ENCODE results near the gene MAT1A.

The MAT1A gene

DNA sequence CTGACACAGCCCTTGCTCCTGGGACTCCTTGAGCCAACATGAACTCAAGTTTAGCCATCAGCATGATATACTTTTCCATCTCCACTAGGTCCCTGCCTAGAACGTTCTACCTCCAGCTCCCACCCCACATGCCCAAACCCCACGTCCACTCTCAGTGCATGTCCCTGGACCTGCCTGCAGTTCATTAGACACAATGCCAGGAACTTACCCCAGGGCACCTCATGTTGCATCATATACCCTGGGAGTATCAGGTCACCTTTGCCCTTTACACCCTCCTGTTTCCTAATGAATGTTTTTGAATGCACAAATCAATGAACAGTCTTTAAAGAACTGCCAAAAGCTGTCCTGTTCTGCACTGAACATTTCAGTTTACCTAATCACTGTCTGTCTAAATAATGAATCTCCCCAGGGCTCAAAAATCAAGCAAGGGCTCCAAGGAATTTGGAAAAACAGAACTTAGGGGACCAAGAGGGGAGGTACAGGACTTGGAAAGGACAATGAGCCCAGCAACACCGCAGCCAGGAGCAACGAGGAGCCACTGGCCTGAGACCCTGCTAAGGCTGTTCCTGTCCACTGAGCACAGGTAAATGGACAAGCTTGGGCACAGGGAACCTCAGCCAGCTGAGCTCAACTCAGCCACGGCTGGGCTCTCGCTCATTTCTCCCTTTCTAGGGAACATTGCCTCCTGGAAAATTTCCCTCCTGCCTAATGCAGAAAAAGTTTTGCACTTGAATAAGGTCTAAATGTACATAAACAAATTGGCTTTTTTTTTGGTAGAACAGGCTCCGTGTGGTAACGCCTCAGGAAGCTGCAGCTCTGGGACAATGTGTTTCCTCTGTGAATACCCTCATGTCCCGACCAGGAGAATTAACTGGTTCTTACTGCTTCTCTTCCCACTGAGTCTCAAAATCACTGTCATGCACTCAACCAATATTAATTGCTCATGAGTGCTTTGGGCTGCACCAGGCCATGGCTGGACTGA, 7.4 kb downstream of the MAT1A start:
- no peak for DNase-seq

DNA sequence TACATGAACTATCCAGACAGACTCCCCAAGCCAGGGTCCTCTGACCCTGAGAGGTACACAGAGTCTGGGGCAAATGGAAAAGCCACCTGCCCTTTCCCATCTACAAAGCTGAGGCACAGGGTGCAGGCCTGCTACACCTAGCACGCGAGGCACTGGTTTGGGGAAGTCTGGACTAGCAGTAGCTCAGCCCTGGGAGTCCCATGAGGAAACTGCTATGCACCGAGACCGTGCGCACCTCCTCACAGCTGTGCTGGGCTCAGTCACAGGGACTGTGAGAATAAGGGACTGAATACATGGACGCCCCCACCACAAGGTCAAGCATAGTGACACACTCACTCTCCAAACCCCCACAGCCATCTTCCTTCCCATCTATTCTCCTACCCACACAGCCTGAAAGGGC, 8.2 kb downstream of the MAT1A start:
- no peak for DNase-seq

DNA sequence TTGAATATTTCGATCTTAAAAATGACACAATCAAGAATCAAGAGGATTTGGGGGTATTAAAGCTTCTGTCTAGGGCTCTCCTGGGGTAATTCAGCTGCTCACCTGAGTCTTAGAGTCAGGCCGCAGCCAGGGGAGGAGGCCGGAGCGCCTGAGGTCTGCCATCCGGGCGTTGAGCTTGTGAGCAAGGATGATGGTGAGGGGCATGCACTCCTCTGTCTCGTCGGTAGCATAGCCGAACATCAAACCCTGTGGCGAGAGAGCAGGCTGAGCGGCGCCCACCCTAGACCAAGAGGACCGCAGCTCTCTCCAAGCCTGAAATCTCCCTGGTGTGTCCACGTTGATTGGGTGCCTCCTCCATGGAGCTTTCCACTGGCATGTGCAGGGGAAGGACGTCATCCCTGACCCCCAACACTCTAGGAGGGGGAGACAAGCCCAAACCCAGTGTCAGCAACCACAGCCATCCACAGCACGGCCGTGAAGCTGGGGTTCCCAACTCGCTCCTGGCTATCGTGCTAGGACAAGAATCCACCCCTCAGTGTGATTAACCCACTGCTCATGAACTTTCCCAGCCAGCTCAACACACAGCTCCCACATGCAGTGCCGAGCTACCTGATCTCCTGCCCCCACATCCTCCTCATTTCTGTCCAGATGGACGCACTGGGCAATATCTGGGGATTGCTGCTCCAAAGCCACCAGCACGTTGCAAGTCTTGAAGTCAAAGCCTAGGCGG, 9.2 kb downstream of the MAT1A start:
- DNase-seq: no peak

DNA sequence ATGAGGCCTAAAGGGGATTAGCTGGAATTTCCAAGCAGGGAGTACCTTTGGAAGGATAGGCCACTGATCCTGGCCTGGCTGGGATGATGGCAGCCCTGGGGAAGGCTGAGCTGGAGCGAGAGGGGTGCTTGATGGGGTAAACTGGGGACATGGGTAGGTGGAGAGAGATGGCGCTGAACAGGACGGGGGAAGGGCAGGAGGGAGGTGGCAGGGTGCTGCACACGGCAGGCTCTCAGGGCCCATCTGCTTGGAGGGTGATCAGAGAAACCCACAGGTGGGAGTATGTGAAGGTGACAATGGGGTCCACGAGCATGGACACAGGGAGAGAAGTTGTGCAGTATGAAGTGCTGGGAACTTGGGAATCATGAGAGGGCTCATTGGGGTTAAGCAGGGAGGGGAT, 10.3 kb downstream of the MAT1A start:
- no peak for DNase-seq

DNA sequence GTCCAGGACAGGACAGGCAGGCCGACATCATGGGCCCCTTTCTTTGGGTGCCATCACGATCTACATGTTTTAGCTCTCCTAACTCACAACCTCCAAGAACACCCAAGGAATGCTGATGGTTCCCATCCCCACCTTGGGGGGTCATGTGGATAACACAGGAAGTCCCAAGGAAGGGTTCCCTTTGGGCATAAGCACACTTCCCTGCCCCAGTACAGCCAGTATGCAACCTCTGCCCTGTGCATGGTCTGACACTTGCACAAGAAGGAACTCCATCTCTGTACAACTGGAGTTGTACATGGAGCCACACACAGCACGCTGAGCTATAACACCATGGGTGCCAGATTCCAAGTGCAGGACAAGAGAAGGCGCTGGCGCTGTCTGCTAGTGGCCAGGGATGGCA, 11.0 kb downstream of the MAT1A start:
- DNase-seq: no peak

DNA sequence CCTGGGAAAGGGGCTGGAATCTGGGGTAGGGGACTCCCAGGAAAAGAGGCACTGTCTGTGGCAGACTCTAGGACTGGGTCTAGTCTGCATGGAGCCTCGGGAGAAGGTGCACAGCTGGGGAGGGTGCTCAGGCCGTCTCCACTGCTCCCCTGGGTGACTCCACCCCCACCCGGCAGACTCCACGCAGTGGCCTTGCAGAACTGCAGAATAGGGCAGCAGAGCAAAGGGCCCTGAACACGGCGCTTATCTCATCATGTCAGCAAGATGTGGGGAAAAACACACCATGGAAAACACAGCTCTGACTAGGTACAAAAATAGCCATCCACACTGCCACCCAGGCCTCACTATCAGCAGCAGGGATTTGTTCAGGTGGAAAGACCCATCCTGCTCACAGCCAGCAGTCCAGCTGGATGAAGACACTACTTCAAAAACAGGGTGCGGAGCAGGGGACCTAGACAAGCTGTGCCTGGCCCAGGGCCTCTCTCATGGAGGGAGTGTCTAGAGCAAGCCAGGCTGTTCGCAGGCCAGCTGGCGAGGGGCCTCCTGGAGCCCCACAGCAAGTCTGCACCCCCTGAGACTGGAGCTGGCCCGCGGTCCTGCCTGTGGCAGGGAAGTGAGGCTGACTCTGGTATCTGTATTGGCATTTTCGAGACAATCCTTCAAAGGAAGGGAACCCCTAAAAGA, 11.7 kb downstream of the MAT1A start:
- DNase-seq: no peak

DNA sequence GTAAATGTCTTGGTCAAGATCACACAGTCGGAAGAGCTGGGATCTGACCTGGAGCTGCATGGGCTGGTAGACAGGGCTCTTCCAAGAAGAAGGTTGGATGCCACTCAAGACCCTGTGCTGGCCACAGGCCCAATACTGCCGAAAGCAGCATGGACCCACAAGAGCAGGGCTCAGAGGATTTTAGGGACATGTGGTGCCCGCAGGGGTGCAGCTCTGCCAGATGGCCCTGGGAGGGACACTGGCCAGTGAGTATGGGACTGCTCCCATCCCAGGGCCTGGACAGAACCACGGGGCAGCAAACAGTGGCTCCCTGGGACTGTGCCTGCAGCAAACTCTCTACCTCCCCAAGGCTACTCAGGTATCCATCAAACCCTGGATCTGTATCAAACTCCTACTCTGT, 12.4 kb downstream of the MAT1A start:
- DNase-seq: no peak

DNA sequence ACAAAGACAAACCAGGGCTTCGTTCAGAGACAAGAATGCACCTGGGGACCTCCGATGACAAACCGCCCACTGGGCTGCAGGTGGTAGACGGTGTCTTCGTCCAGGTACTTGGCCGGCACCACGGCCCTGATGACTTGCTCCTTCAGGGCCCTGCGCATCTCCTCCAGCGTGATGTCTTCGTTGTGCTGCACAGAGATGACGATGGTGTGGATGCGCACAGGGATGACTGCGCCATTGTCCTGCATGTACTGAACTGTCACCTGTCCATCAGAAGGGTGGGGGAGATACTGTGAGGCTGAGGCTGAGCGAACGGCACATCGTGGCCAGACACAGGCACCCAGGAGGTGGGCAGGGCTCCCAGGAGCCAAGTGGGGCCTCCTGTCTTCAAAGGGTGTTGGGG, 13.1 kb downstream of the MAT1A start:
- no peak for DNase-seq

DNA sequence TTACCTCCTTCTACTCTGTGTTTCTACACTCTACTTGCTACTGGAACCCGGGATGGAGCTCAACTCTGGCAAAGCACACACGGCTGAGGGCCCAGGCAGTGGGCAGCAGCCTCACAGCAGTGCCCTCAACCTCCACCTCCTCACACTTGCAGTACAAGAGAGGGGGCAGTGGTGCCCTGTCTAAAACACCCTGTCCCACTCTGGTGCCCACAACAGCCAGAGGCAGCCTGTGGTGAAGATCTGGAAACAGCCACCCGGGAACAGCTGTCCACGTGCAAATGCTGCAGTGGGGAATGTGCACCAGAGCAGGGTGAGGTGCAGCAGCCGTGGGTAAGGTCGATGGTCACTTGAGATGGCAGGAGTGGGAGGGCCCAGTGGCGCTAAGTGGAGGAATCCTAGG, 13.7 kb downstream of the MAT1A start:
- DNase-seq: no peak

DNA sequence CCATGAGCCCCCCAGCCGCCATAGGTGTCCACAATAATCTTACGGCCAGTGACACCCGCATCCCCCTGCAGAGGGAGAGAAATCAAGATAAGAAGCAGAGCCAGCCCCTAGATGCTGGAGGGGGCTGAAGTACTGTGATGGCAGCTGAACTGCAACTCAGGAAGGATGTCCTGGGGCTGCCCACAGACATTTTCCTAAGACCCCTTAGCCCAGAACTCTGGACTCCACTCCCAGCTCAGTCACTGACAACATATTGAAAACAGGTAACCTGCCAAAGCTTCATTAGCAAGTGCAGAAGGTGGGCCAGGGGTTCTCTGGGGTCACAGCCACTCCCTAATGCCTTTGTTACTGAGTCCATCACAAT, 14.3 kb downstream of the MAT1A start:
- DNase-seq: no peak

DNA sequence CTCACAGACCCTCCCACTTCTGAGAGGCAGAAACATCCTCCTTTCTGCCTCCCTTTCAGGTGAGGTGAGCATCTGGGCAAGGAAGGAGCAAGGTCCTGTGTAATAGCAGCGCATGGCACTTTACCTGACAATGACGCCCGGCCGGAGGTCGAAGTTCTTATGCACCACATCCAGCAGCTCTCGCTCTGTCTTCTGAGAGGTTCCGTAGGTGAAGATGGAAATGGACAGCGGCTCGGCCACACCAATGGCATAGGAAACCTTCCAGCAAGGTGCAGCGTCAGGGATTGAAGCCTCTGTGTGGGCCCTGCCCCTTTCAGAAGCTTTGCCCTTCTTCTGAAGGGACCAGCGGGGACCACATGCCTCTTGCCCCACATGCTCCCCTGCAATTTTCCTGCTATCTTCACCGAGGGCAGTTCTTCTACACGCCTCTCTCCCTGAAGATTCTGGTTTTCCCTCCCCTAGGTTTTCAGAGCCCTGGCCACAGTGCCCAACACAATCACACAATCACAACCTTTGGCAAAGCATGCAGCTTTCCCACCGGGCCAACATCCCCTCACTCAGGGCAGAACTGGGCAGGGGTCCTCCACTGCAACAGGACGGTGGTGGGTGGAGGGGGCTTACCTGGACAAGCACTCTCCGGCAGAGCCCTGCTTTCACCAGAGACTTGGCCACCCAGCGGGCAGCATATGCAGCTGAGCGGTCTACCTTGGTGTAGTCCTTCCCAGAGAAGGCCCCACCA, 14.9 kb downstream of the MAT1A start:
- DNase-seq: no peak

DNA sequence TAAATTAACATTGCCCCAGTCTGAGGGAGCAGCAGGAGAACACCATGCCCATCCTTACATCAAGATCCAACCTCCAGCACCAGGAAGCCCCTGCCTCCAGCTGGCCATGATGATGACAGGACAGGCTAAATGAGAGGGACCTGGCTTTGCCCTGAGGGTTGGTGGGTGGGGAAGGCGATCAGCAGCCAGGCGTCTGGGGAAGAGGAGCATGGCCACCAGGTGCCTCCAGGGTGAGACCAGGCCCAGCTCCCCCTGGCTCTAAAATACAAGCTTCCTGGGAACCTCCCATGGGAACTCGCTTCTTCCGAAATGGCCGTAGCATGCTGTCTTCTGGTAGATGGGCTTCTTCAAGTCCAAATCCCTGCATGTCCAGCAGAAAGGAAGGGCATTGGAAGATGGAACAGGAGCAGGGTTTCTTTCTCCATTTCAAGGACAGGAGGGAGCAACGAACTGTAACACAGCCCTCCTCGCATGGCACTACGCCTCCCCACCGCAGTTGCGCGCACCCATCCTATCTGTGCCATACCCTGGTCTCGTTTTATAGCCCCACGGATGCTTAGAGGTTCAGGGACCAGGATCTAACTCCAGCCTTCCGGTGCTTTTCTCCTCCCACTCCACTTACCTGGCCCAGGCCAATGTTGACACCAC, 15.8 kb downstream of the MAT1A start:
- no peak for DNase-seq

DNA sequence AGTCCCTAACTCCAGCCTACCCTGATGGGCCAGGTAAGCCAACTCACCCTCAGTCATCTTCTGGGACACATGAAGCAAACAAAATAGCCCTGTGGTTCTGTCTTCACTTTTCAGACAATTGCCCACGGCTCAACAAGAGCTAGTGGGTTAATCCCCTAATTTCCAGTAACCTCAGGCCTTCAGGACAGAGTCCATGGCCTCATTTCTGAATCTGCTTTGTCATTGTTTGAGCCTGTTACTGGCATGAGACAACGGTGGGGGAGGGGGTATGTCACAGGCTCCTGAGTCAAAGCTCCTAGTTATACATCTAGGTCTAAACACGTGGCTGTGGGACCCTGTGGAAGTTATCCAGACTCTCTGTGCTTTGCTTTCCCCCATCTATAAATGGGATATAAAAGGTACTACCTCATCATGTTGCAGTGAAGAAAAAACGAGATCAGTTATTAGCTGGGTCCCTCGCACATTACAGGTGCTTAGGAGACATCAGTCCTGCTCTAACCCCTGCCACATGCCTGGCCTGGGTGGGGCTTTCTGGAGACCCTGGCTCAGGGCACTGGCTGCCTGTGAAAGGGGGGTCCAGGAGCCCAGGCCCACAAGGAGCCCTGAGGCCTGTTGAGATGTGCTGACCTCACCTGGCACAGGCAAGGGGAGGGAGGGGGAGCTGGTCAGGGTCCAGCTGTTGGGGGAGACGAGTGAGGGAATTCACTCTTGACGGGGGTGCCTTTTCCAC, 16.5 kb downstream of the MAT1A start:
- DNase-seq: no peak

DNA sequence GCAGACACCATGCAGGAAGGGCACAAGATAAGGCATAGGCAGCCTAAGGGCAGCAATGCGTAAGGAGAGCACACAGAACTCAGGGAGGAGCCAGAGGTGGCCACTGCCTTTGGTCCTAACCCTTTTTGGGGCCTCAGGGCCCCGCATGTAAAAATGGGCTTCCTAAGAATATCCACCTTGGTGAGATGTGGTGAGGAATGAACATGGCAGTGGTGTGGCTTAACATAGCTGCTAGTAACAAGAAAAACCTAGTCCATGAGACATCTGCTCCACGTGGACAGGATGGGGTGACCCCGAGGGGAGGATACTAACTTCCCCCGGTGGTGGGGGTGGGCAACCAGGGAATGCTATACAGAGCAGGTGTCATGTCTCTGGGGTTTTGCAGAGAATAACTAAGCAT, 18.0 kb downstream of the MAT1A start:
- DNase-seq: no peak

DNA sequence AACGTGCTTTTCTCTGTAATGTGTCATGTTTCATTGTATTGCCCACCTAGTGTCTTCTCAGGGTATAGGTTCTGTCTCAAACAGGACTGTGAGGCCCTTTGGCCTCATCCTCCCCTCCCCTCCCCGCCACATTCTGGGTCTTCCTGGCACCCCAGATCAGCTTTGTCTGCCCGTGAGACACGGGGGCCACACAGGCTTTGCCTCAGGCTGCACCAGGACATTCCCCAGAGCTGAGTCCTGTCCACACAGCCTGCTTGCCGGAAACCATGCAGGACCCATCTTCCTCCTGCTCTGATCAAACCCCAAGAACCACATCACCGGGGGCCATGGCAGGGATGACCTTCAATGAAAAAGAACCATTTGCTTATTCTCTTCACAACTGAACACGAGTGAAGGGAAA, 18.6 kb downstream of the MAT1A start:
- DNase-seq: no peak

DNA sequence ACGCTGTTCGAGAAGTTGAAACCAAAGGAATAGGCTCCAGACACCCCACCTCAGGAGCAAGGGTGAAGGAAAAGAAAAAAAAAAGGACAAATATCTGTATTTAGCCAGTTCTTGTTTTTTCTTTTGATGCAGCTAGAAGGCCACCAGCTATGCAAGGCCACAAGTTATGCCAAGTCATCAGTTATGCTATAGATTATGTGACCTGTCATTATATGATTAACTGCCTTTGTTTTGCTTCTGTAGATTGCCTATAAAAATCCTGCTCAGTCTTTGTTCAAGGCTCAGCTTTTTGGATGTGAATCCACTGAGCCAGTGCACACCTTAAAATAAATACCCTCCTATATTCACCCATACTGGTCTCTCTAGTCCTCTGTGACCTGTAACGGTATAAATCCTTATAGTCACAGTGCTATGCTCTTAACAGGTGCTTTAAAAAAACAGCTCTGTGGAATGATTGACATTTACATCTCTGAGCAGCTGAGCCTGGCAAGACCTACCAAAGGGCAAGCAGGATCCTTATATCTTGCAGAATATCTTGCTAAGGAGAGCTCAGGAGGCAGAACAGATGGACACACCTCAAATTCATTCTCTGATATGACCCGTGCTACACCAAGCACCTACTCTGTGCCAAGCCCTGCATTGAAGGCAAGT, 20.4 kb downstream of the MAT1A start:
- no peak for DNase-seq

DNA sequence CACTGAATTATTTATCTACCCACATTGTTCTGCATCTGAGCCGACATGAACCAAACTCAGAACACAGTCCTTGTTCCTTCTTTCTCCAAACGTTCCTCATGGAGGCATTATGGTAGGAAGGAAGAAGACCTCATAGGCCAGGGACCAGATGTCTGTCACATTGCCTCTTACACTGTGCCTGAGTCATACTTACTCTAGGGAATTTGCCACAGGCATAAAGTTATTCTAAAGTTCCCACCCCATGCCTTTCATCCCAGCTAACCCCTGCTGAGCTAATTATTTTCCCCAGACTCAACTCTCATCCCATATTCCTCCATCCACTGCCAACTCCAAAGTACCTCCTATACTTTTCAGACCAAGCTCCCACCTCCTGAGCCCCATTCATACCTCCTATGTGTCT, 21.2 kb downstream of the MAT1A start:
- DNase-seq: peak; percentile 63

DNA sequence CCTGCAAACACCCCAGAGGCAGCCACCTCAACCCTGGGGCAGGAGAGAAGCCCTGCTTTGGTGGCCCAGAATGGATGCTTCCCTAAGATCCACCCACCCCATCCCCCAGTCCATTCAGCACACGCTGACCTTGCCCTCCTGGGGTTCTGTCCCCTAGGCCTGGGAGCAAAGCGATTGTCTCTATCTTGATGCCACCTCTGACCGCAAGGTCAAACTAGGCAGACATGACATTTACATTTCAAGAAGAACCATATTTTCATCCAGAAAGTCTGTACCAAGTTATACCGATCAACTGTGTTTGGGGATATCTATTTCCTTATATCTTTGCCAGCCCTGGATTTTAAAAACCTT, 23.0 kb downstream of the MAT1A start:
- DNase-seq: no peak

DNA sequence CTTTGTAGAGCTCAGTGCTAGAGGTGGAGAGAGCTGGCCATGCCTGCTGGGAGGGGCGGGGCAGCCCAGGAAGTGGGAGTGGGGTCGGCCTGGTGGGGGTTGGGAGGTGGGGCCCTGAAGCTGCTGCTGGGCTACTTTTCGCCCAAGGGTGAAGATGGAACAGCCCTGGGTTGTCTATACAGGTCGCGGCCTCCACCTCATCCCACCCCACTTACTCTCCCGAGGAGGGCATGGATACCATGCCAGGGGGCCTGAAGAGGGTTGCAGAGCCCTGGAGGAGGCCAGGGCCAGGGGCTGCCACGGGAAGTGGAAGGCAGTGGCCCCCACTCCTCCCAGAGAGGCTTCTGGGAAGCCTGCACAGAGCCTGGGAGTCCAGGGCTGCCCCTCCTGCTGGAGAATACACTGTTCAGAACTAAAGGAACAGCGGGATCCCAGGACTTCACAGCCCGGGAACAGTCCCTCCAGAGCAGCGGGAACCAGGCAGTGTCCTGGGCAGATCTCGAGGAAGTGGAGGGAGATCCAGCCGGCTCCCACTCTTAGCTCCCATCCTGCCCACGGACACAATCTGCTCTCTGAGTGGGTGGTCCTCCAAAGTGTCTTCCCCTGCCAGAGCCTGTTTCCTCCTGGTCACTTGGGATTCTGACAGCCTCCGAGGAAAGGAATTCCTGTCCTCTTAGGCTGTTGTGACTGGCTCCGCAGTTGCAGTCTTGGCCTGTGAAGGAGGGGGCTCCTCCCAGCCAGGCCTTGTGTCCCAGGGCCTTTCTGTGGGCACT, 23.5 kb downstream of the MAT1A start:
- no peak for DNase-seq

Data from fibroblast of skin of scalp (primary cell).